ENCODE data around the gene ZNF74.
A peak's percentile ranks its signal among the peaks of the same experiment; 100 is the strongest.
"Not testable (repeated sequence)": the region's sequence is repeated elsewhere in the genome, so short reads cannot be mapped to it uniquely, and the experiment has no call there.

ZNF74 gene

GRCh38 chr22:20388200-20388599 is 5.8 kb upstream of the ZNF74 start:
- H3K9me3 Mint-ChIP-seq = peaks cover 5% of the 10 kb centered on the region
- no peaks in the 10 kb centered on the region for H3K36me3 Mint-ChIP-seq (ENCODE audit: low read depth)
- no peak overlapping the region for H3K27ac Mint-ChIP-seq
- no peaks in the 10 kb centered on the region for H3K4me1 Mint-ChIP-seq (ENCODE audit: low read depth)
- H3K27me3 Mint-ChIP-seq (ENCODE audit: low read depth) = peaks cover 12% of the 10 kb centered on the region
- H3K4me3 Mint-ChIP-seq = no peak overlapping the region

DNA sequence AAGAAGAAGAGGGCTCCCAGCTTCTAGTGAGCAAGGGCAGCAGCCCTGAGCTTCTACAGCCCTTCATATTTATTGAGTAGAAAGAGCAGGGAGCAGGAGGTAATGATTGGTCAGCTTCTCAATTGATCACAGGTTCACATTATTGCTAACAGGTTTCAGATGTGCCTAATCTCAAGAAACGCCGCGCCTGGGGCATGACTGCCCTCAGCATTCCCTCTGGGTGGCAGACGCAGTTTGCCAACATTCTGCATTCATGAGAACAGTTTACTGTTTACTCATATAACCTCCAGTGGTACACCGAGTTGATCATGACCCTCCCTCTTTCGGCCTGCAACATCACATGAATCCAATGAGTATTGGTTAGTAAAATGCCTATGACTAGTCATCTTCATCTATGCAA is 4.7 kb upstream of the ZNF74 start:
- Mint-ChIP-seq H3K4me1 (ENCODE audit: low read depth) (peaks cover 3% of the 10 kb centered on the region), H3K9me3 (peaks cover 5% of the 10 kb centered on the region), H3K36me3 (ENCODE audit: low read depth) (no peaks in the 10 kb centered on the region), H3K4me3 (no peak overlapping the region), H3K27ac (no peak overlapping the region), H3K27me3 (ENCODE audit: low read depth) (peaks cover 6% of the 10 kb centered on the region)

- Mint-ChIP-seq H3K36me3 (ENCODE audit: low read depth) (no peaks in the 10 kb centered on the region), H3K4me3 (no peak overlapping the region), H3K4me1 (ENCODE audit: low read depth) (peaks cover 11% of the 10 kb centered on the region), H3K9me3 (peaks cover 5% of the 10 kb centered on the region), H3K27ac (no peak overlapping the region), H3K27me3 (ENCODE audit: low read depth) (peaks cover 4% of the 10 kb centered on the region)
These were observed 3.5 kb upstream of the ZNF74 start for GRCh38 chr22:20390394-20390907.

DNA sequence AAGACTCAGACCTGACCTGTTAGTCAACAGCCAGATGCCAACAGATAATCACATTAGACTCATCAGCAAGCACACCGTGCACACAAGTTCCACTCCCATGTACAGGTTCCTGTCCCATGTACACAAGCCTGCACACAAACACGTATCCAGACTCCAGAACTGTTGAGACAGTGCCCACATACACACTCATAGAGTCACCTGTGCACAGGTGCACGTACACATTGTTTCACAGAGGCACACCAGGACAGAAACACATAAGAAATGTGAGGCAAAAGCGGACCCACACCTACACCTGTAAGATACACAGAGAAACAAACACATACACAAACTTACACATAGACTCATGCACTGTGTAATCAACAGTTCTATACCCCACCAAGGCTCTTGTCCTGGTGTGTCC is 2.7 kb upstream of the ZNF74 start:
- Mint-ChIP-seq H3K36me3 (ENCODE audit: low read depth) (no peaks in the 10 kb centered on the region), H3K4me1 (ENCODE audit: low read depth) (peaks cover 15% of the 10 kb centered on the region), H3K27me3 (ENCODE audit: low read depth) (peaks cover 4% of the 10 kb centered on the region), H3K9me3 (peaks cover 5% of the 10 kb centered on the region), H3K27ac (no peak overlapping the region), H3K4me3 (no peak overlapping the region)

- not testable (repeated sequence) for H3K36me3 Mint-ChIP-seq (ENCODE audit: low read depth); H3K4me3 Mint-ChIP-seq
These were observed 1.5 kb upstream of the ZNF74 start for GRCh38 chr22:20392365-20392881.

DNA sequence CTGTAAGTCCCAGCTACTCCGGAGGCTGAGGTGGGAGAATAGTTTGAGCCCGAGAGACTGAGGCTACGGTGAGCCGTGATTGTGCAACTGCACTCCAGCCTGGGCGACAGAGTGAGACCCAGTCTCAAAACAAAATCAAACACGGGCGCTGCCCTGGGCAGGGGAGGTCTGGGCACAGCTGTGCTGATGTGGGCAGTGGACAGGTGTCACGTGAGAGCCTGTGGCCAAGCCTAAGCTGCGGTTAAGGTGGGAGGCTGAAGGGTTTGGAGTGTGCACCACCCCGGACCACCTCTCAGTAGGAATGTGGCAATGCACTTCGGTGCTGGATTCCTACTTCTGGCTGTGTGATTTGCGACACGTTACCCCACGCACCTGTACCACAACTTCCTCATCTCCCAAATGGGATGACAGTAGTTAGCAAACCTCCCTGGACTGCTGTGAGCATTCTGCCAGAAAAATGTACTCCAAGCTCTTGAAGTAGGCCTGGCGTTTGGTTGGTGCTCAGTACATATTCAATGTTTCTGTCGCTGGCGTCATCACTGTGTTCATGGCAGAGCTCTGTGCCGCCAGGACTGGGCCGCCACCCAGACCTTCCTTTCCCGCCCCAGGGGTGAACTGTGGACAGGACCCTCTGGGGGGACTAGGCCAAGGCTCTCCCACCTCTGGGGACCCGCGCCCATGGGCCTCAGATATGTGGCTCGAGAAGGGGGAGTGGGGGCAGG is 807 bp upstream of the ZNF74 start:
- Mint-ChIP-seq H3K27ac (peak overlapping the region; percentile 90), H3K9me3 (peaks cover 5% of the 10 kb centered on the region), H3K36me3 (ENCODE audit: low read depth) (no peaks in the 10 kb centered on the region), H3K27me3 (ENCODE audit: low read depth) (no peaks in the 10 kb centered on the region), H3K4me1 (ENCODE audit: low read depth) (peaks cover 15% of the 10 kb centered on the region), H3K4me3 (peak overlapping the region; percentile 88)

More at GRCh38 chr22:20392365-20392881, 1.5 kb upstream of the ZNF74 start:
- H3K27me3 Mint-ChIP-seq (ENCODE audit: low read depth); H3K9me3 Mint-ChIP-seq; H3K27ac Mint-ChIP-seq: not testable (repeated sequence)
- H3K4me1 Mint-ChIP-seq (ENCODE audit: low read depth) = peaks cover 15% of the 10 kb centered on the region

DNA sequence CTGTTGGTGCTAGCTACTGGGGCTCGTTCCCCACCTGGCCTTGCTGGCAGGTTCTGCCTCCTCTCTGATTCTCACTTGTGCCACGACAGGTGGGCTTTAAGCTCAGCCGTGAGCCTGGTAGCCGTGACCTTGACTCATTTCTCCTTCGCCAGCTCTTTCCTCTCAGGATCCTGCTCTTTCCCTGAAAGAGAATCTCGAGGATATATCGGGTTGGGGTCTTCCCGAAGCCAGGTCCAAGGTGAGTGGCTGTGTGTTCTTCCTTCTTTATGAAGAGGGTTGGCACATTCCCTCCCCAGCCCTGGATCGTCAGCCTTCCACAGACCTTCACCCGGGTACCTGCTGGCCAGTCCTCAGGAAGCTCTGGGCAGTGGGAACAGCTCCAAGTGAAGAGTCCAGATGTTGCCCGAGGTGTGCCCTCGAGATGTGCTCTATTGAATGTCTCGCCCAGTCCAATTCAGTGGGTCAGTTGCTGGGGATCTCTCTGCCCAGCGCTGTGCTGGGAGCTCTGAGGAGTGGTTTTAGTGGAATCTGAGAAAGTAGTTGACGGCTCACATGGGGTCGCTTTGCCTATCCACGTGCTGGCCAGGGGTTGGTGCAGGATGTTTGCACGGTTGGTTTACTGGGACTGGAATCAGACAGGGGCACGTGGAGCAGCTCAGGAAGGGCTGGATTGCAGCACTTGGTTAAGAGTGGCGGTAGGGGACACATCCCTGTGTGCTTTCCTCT is 1.4 kb downstream of the ZNF74 start:
- H3K27ac Mint-ChIP-seq = peak overlapping the region; percentile 52
- H3K27me3 Mint-ChIP-seq (ENCODE audit: low read depth) = no peaks in the 10 kb centered on the region
- peak overlapping the region; percentile 88 for H3K4me3 Mint-ChIP-seq
- H3K36me3 Mint-ChIP-seq (ENCODE audit: low read depth) = no peaks in the 10 kb centered on the region
- no peaks in the 10 kb centered on the region for H3K9me3 Mint-ChIP-seq
- peaks cover 15% of the 10 kb centered on the region for H3K4me1 Mint-ChIP-seq (ENCODE audit: low read depth)

DNA sequence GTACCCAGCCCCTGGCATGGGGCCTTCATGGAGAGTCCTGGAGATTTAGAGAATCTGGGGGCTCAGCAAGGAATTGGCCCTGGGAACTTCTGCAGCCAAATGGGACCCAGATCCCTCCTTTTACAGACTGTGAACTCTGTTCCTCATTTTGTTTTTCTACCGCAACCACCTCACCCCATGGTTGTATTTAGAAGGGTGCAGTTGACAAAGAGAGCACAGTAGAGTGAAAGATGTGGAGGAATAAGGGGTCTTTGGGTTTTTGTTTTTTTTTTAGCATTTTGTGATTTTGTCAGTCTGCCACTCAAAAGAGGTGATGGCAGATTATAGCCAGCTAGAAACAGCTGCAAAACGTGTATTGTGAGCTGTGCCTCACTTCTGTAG is 1.9 kb downstream of the ZNF74 start:
- no peaks in the 10 kb centered on the region for H3K36me3 Mint-ChIP-seq (ENCODE audit: low read depth)
- H3K9me3 Mint-ChIP-seq = no peaks in the 10 kb centered on the region
- peak overlapping the region; percentile 88 for H3K4me3 Mint-ChIP-seq
- no peaks in the 10 kb centered on the region for H3K27me3 Mint-ChIP-seq (ENCODE audit: low read depth)
- H3K27ac Mint-ChIP-seq = no peak overlapping the region
- peaks cover 15% of the 10 kb centered on the region for H3K4me1 Mint-ChIP-seq (ENCODE audit: low read depth)

GRCh38 chr22:20396639-20397038 is 2.7 kb downstream of the ZNF74 start:
- H3K4me1 Mint-ChIP-seq (ENCODE audit: low read depth) = peaks cover 15% of the 10 kb centered on the region
- no peaks in the 10 kb centered on the region for H3K27me3 Mint-ChIP-seq (ENCODE audit: low read depth)
- H3K36me3 Mint-ChIP-seq (ENCODE audit: low read depth) = no peaks in the 10 kb centered on the region
- H3K27ac Mint-ChIP-seq = no peak overlapping the region
- no peak overlapping the region for H3K4me3 Mint-ChIP-seq
- no peaks in the 10 kb centered on the region for H3K9me3 Mint-ChIP-seq

DNA sequence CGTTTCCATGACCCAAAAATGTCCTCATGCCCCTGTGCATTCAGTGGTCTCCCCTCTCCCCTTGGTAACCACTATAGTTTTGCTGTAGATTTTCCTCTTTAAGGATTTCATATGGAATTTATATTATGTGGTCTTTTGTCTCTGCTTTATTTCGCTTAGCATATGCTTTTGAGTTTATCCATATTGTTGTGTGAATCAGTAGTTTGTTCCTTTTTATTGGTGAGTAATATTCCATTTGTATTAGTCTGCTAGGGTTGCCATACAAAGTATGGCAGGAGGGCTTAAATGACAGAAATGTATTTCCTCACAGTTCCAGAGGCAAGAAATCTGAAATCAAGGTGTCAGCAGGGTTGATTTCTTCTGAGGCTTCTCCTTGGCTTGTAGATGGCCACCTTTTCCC is 3.5 kb downstream of the ZNF74 start:
- Mint-ChIP-seq H3K9me3 (no peaks in the 10 kb centered on the region), H3K36me3 (ENCODE audit: low read depth) (no peaks in the 10 kb centered on the region), H3K4me3 (no peak overlapping the region), H3K4me1 (ENCODE audit: low read depth) (peaks cover 15% of the 10 kb centered on the region), H3K27ac (no peak overlapping the region), H3K27me3 (ENCODE audit: low read depth) (no peaks in the 10 kb centered on the region)

- no peaks in the 10 kb centered on the region for H3K9me3 Mint-ChIP-seq
- H3K4me1 Mint-ChIP-seq (ENCODE audit: low read depth) = peaks cover 20% of the 10 kb centered on the region
- no peaks in the 10 kb centered on the region for H3K27me3 Mint-ChIP-seq (ENCODE audit: low read depth)
- no peak overlapping the region for H3K4me3 Mint-ChIP-seq
- no peak overlapping the region for H3K27ac Mint-ChIP-seq
- H3K36me3 Mint-ChIP-seq (ENCODE audit: low read depth) = peaks cover 4% of the 10 kb centered on the region
These were observed 4.5 kb downstream of the ZNF74 start for GRCh38 chr22:20398420-20398819.

DNA sequence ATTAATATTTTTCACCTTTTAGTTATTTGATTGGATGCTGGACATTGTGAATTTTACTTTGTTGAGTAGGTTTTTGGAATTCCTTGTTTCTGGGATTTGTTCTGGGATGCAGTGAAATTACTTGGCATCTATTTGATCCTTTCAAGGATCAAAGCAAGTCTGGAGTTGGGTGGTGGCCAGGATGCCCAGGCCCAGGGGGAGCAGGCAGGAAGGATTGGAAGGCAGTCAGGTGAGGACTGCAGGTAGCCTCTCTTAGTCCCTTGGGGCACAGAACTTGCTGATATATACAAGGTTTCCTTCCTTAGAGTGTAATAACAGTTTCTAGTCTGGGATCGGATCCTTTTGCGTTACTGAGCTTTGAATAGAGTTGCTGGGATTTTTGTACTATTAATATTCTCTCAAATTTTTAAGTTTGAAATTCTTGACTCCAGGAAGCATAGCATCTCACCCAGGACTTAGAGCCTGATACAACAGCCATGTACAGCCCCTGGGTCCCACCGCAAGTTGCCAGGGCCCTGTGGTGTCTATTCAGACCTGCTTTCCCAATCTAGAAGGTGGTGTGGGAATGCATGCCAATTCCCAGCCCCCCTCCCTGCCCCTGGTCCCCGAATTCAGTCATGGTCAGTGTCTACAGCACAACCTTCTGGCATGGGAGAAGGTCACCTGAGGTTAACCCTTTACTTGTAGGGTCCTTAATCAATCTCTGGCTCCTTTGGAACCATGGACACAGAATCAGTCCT is 6.1 kb downstream of the ZNF74 start:
- no peaks in the 10 kb centered on the region for H3K9me3 Mint-ChIP-seq
- H3K27me3 Mint-ChIP-seq (ENCODE audit: low read depth) = no peaks in the 10 kb centered on the region
- H3K4me3 Mint-ChIP-seq = no peak overlapping the region
- peaks cover 17% of the 10 kb centered on the region for H3K4me1 Mint-ChIP-seq (ENCODE audit: low read depth)
- no peak overlapping the region for H3K27ac Mint-ChIP-seq
- peaks cover 4% of the 10 kb centered on the region for H3K36me3 Mint-ChIP-seq (ENCODE audit: low read depth)

GRCh38 chr22:20400606-20401375 is 6.8 kb downstream of the ZNF74 start:
- Mint-ChIP-seq H3K9me3 (no peaks in the 10 kb centered on the region), H3K36me3 (ENCODE audit: low read depth) (peaks cover 6% of the 10 kb centered on the region), H3K27ac (no peak overlapping the region), H3K4me3 (no peak overlapping the region), H3K27me3 (ENCODE audit: low read depth) (no peaks in the 10 kb centered on the region), H3K4me1 (ENCODE audit: low read depth) (peaks cover 10% of the 10 kb centered on the region)

Measured in T-helper 1 cell treated with Interleukin-12 subunit alpha and Interleukin-12 subunit beta and Interleukin-4 antibody, amounts not matched to agents 30 μg/mL and 1 μg/mL, for 36 hours (primary cell).